Activated naive CD4-positive, alpha-beta T cell treated with anti-CD3 and anti-CD28 coated beads, Interleukin-2, amount 10 ng/mL, durations not matched to agents 7 days and 5 days (primary cell): Measurements from ENCODE around the gene TRIM49B.
"Not testable (repeated sequence)": the region's sequence is repeated elsewhere in the genome, so short reads cannot be mapped to it uniquely, and the experiment has no call there.

Experiments used
- CTCF ChIA-PET: fragments of 350-600 bp; sonication (Branson Sonifier 250); formaldehyde crosslinking; loops from one replicate; lab custom pipeline; 2021; ENCODE audit warnings: antibody characterized with exemption; lab: Charles Lee
- DNase-seq: peaks from one replicate; pipeline ENCODE4 v3.0.0-alpha.2; 2020
- H3K27ac Mint-ChIP-seq: one replicate; pipeline ENCODE4 v1.8.0; 2021; ENCODE audit warnings: mild to moderate bottlenecking, moderate library complexity, mixed read lengths
- H3K27me3 Mint-ChIP-seq: one replicate; pipeline ENCODE4 v1.8.0; 2021; ENCODE audit warnings: mild to moderate bottlenecking, mixed read lengths
- H3K36me3 Mint-ChIP-seq: one replicate; pipeline ENCODE4 v1.8.0; 2021; ENCODE audit warnings: mixed read lengths
- H3K4me1 Mint-ChIP-seq: one replicate; pipeline ENCODE4 v1.8.0; 2021; ENCODE audit warnings: mixed read lengths
- H3K4me3 Mint-ChIP-seq: one replicate; pipeline ENCODE4 v1.8.0; 2021; ENCODE audit warnings: mild to moderate bottlenecking, moderate library complexity, mixed read lengths
- H3K9me3 Mint-ChIP-seq: one replicate; pipeline ENCODE4 v1.8.0; 2021; ENCODE audit warnings: mixed read lengths

TRIM49B gene

DNA sequence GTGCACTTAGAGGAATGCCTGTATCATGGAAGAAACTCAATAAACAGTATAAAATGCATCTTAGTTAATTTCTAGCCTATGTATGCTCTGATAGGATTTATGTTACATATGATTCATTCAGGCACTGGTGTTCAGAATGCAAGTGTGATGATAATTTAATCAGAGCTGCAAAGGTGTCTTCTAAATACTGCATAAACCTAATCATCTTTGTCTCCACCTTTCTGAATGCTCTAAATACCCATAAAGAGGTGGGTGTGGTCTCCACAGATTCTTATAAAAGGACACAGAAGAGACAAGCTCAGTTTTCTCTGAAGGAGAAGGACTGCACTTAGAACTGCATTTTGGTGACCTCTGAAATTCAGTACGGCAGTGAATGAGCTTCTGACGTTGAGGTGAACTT lies at the start of gene TRIM49B:
Gene TRIM49B, plus strand, starts transcription at position 301 of the 400 bp plus-strand sequence. CDS start 2,777 bp downstream, outside the sequence.
- H3K27ac Mint-ChIP-seq, H3K27me3 Mint-ChIP-seq, CTCF ChIA-PET: not testable (repeated sequence)

DNA sequence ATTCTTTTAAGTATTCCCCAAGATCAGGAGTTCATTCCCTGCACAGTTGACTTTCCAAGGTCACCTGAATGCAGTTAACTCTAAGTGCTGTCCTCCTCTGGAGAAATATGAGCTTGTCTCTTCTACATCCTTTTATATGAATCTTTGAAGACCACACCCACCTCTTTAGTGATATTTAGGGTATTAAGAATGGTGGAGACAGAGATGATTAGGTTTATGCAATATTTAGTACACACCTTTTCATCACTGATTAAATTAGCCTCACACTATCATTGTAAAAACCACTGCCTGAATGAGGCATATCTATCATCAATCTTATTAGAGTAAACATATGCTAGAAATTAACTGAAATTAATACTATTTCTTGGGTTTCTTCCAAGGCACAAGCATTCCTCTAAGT lies 44.8 kb upstream of the TRIM49B start, which contains the start of gene TRIM51G:
Gene TRIM51G, minus strand, starts transcription at position 101 of the 400 bp plus-strand sequence. CDS start 2,190 bp downstream, outside the sequence.
- H3K4me1 Mint-ChIP-seq, H3K27ac Mint-ChIP-seq, CTCF ChIA-PET, H3K9me3 Mint-ChIP-seq, H3K36me3 Mint-ChIP-seq, H3K27me3 Mint-ChIP-seq, H3K4me3 Mint-ChIP-seq, DNase-seq: not testable (repeated sequence)

More for the DNA sequence above, at the start of gene TRIM49B:
- not testable (repeated sequence) for DNase-seq, H3K36me3 Mint-ChIP-seq, H3K9me3 Mint-ChIP-seq, H3K4me3 Mint-ChIP-seq, H3K4me1 Mint-ChIP-seq

DNA sequence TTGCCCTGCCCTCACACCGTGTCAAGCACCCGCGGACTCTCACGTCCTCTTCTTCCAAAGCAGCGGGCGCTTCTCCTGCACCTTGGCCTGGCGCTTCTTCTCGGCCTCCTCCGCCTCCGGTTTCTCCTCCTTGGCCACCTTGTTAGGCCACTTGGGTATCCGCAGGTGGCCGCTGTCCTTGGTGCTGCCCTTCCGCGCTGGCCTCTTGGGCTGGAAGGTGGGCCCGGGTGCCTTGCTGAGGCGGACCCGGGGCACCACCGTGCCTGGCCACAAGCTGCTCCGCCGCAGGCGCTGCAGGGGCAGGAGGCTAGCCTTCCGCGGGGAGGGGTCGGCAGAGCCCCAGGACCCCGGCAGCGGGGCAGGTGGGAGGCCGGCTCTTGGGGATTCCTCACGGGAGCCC lies 19.6 kb downstream of the TRIM49B start:
- H3K27ac Mint-ChIP-seq, H3K4me1 Mint-ChIP-seq, H3K4me3 Mint-ChIP-seq, H3K27me3 Mint-ChIP-seq, DNase-seq, CTCF ChIA-PET, H3K36me3 Mint-ChIP-seq: not testable (repeated sequence)
- H3K9me3 Mint-ChIP-seq: peaks cover 10% of the 10 kb centered on the region

DNA sequence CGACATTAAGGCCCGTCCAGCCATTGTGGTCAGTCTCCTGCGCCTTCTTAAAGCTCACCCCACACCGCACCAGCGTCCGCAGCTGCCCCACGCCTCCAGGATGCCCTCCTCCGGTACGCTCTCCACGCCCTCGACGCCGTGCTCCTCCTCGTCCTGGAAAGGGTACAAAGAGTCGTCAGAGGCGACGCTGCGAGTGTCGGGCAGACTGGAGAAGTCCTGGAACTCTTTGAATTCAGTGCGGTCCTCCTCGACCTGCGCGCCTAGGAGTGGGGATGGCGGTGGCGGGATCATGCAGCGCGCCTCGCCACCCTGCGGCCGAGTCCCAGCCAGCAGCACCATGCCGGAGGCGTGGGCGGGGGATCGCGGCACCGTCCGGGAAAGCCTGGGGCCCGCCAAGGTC lies 21.2 kb downstream of the TRIM49B start:
- H3K36me3 Mint-ChIP-seq, H3K4me3 Mint-ChIP-seq, H3K27ac Mint-ChIP-seq, H3K4me1 Mint-ChIP-seq, CTCF ChIA-PET, DNase-seq, H3K27me3 Mint-ChIP-seq: not testable (repeated sequence)
- H3K9me3 Mint-ChIP-seq: peaks cover 10% of the 10 kb centered on the region

- H3K4me1 Mint-ChIP-seq, CTCF ChIA-PET: not testable (repeated sequence)
Observed at GRCh38 chr11:49059012-49059411, 30.4 kb downstream of the TRIM49B start, which contains the start of gene TRIM64C. TRIM64C (minus strand) TSS chr11:49059112; CDS start chr11:49059112, 0 bp downstream.

DNA sequence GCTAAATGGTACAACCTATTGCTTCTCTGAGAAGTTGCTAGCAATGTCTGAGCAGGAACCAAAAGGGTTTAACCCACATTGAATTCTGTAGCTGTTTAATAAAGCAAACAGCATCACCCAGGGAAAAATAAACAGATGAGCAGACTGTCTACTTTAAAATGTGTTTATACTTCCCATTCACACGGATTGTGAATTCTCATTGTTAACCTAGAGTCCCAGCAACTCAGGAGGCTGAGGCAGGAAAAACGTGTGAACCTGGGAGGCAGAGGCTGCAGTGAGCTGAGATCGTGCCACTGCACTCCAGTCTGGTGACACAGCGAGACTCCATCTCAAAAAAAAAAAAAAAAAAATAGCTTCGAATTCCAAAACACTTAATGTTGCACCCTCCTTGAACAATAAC lies 41.3 kb downstream of the TRIM49B start:
- DNase-seq, H3K4me3 Mint-ChIP-seq, H3K9me3 Mint-ChIP-seq, CTCF ChIA-PET, H3K36me3 Mint-ChIP-seq, H3K27me3 Mint-ChIP-seq, H3K27ac Mint-ChIP-seq, H3K4me1 Mint-ChIP-seq: not testable (repeated sequence)

More at GRCh38 chr11:49059012-49059411, 30.4 kb downstream of the TRIM49B start, which contains the start of gene TRIM64C:
- not testable (repeated sequence) for H3K27me3 Mint-ChIP-seq, H3K9me3 Mint-ChIP-seq, DNase-seq, H3K4me3 Mint-ChIP-seq, H3K36me3 Mint-ChIP-seq, H3K27ac Mint-ChIP-seq
